Liver (tissue), 9 donors: ENCODE data around the gene ENAH. TPM values are rescaled to one million over a fixed set of nuclear protein-coding genes. Genes with fewer than 3 reads are reported as not detected.

ENCODE experiments used
- DNase-seq: peaks from one replicate; pipeline ENCODE4 v3.0.0-alpha.2; 2017; ENCODE audit warnings: low spot score
- H3K27ac ChIP-seq, 2 donors: one replicate each; pipeline ENCODE4 v1.7.0; 2013; ENCODE audit warnings: inconsistent platforms in 2 of 2, low read length in 2 of 2, control low read depth in 1 of 2, low read depth in 1 of 2, mild to moderate bottlenecking in 1 of 2
- H3K27me3 ChIP-seq, 4 donors: one replicate each; pipeline versions ENCODE4 v1.6.1 to v1.7.0; 2013; ENCODE audit warnings: low read length in 3 of 4, inconsistent platforms in 1 of 4, mild to moderate bottlenecking in 1 of 4, moderate library complexity in 1 of 4; ENCODE audit not compliant: control insufficient read depth in 4 of 4, insufficient read depth in 4 of 4
- H3K36me3 ChIP-seq, 4 donors: one replicate each; pipeline versions ENCODE4 v1.6.1 to v1.7.0; 2013; ENCODE audit warnings: low read length in 3 of 4, mild to moderate bottlenecking in 3 of 4, low read depth in 1 of 4, moderate library complexity in 1 of 4; ENCODE audit not compliant: control insufficient read depth in 4 of 4, insufficient read depth in 3 of 4
- H3K4me1 ChIP-seq, 4 donors: one replicate each; pipeline versions ENCODE4 v1.6.1 to v1.7.0; 2013; ENCODE audit warnings: low read length in 3 of 4, mild to moderate bottlenecking in 3 of 4, moderate library complexity in 1 of 4; ENCODE audit not compliant: control insufficient read depth in 4 of 4, insufficient read depth in 4 of 4
- H3K4me3 ChIP-seq, 3 donors: one replicate each; pipeline versions ENCODE4 v1.6.1 to v1.7.0; 2013; ENCODE audit warnings: low read length in 3 of 3, control low read depth in 1 of 3, low read depth in 1 of 3, mild to moderate bottlenecking in 1 of 3
- H3K9ac ChIP-seq, 2 donors: one replicate each; pipeline ENCODE4 v1.7.0; 2013; ENCODE audit warnings: low read length in 2 of 2, mild to moderate bottlenecking in 2 of 2, moderate library complexity in 2 of 2, control low read depth in 1 of 2, low read depth in 1 of 2
- H3K9me3 ChIP-seq, 4 donors: one replicate each; pipeline versions ENCODE4 v1.6.1 to v1.7.0; 2013; ENCODE audit warnings: low read length in 3 of 4; ENCODE audit not compliant: control insufficient read depth in 4 of 4
- FOXA1 ChIP-seq: IDR thresholded peaks from 2 replicates; pipeline ENCODE4 v1.6.1; 2016; ENCODE audit warnings: antibody characterized with exemption
- FOXA2 ChIP-seq: IDR thresholded peaks from 2 replicates; pipeline ENCODE4 v1.6.1; 2016; ENCODE audit warnings: antibody characterized with exemption
- GABPA ChIP-seq, 2 donors: IDR thresholded peaks in 1 of 2; conservative IDR thresholded peaks in 1 of 2; 2 replicates each; pipeline ENCODE4 v1.6.1; 2016; ENCODE audit warnings: antibody characterized with exemption in 2 of 2, mild to moderate bottlenecking in 1 of 2, moderate library complexity in 1 of 2
- HNF4A ChIP-seq, 2 donors: conservative IDR thresholded peaks; 2 replicates each; pipeline ENCODE4 v1.6.1; 2016; ENCODE audit warnings: antibody characterized with exemption in 2 of 2, mild to moderate bottlenecking in 2 of 2
- HNF4G ChIP-seq: IDR thresholded peaks from 2 replicates; pipeline ENCODE4 v1.6.1; 2016; ENCODE audit warnings: antibody characterized with exemption
- JUND ChIP-seq, 2 donors: IDR thresholded peaks; 2 replicates each; pipeline ENCODE4 v1.6.1; 2016; ENCODE audit warnings: antibody characterized with exemption in 2 of 2
- NR2F2 ChIP-seq: IDR thresholded peaks from 2 replicates; pipeline ENCODE4 v1.6.1; 2016; ENCODE audit warnings: antibody characterized with exemption
- RAD21 ChIP-seq, 2 donors: IDR thresholded peaks; 2 replicates each; pipeline ENCODE4 v1.6.1; 2016; ENCODE audit warnings: antibody characterized with exemption in 2 of 2, mild to moderate bottlenecking in 2 of 2
- SP1 ChIP-seq: IDR thresholded peaks from 2 replicates; pipeline ENCODE4 v1.6.1; 2018; ENCODE audit warnings: antibody characterized with exemption, mild to moderate bottlenecking
- TAF1 ChIP-seq: conservative IDR thresholded peaks from 2 replicates; pipeline ENCODE4 v1.6.1; 2016; ENCODE audit warnings: antibody characterized with exemption, mild to moderate bottlenecking
- WGBS: extraction: QIAGEN DNeasy Blood & Tissue Kit; methylation state at CpG from one replicate; pipeline ENCODE4 v1.1.7; 2013; 5-methylcytosine and 5-hydroxymethylcytosine counted together
- polyA plus RNA-seq, 2 donors: library from polyadenylated mRNA; stranded (reverse) in 1 of 2; unstranded in 1 of 2; fragments of 200-250 nt in 1 of 2; fragments of >200 nt in 1 of 2; fragmentation: Nextera tagmentation in 1 of 2; extraction: Ambion mirVana in 1 of 2; gene quantifications; one replicate each; pipeline versions ENCODE4 v1.2.1 to v1.2.3, GENCODE V29; 2013 to 2015
- total RNA-seq, 2 donors: library from RNA; depleted of rRNA; stranded (reverse); fragments of >200 nt; gene quantifications; one replicate each; pipeline ENCODE4 v1.2.3, GENCODE V29; 2014
- TF ChIP-seq, protein P1 (sequence below): IDR thresholded peaks from 2 replicates; pipeline ENCODE4 v1.6.1; 2016; ENCODE audit warnings: antibody characterized with exemption
- TF ChIP-seq, protein P2 (sequence below): IDR thresholded peaks from 2 replicates; pipeline ENCODE4 v1.6.1; 2016; ENCODE audit warnings: antibody characterized with exemption, mild to moderate bottlenecking
- TF ChIP-seq, protein P3 (sequence below): fragments of 150-350 bp; IDR thresholded peaks from 2 replicates; pipeline ENCODE4 v1.5.1; 2017; ENCODE audit warnings: improper control_type of control experiment, low read depth, low read length; ENCODE audit not compliant: missing input control
- TF ChIP-seq, protein P4 (sequence below): IDR thresholded peaks from 2 replicates; pipeline ENCODE4 v1.6.1; 2016; ENCODE audit warnings: antibody characterized with exemption
- TF ChIP-seq, protein P5 (sequence below): IDR thresholded peaks from 2 replicates; pipeline ENCODE4 v1.6.1; 2016; ENCODE audit warnings: antibody characterized with exemption
- donor health status: healthy.
- donor health status: healthy.
- donor health status: healthy.
- donor health status: healthy.
- donor health status: healthy.

ENAH gene
- total and polyA plus RNA-seq, 4 donors: 2.8 to 8.4 (median 4.5) TPM

DNA sequence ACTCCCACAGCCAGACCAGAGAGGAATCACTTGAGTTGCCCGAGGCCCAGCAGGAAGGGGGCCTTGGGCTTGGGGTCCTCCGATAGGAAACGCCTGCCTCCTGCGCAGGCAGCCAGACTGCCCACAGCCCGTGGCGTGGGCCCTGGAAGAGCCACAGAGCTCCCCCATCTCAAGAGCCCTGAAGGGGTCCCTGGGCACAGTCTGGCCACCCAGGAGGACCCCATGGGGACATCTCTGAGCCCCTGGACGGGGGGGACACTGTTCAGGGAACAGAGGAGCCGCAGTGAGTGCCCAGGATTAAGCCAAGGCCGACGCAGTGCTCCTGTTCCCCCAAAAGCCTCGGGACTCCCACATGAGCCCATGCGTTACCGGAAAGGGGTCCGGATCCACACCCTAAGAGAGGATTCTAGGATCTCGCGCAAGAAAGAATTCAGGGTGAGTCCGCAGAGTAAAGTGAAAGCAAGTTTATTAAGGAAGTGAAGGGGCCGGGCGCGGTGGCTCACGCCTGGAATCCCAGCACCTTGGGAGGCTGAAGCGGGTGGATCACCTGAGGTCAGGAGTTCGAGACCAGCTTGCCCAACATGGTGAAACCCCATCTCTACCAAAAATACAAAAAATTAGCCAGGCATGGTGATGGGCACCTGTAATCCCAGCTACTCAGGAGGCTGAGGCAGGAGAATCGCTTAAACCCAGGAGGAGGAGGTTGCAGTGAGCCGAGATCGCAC is 187.0 kb downstream of the ENAH start:
- TF ChIP-seq, protein P1, sequence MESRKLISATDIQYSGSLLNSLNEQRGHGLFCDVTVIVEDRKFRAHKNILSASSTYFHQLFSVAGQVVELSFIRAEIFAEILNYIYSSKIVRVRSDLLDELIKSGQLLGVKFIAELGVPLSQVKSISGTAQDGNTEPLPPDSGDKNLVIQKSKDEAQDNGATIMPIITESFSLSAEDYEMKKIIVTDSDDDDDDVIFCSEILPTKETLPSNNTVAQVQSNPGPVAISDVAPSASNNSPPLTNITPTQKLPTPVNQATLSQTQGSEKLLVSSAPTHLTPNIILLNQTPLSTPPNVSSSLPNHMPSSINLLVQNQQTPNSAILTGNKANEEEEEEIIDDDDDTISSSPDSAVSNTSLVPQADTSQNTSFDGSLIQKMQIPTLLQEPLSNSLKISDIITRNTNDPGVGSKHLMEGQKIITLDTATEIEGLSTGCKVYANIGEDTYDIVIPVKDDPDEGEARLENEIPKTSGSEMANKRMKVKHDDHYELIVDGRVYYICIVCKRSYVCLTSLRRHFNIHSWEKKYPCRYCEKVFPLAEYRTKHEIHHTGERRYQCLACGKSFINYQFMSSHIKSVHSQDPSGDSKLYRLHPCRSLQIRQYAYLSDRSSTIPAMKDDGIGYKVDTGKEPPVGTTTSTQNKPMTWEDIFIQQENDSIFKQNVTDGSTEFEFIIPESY: no peak
- TF ChIP-seq FOXA1: no peak
- TF ChIP-seq, protein P2, sequence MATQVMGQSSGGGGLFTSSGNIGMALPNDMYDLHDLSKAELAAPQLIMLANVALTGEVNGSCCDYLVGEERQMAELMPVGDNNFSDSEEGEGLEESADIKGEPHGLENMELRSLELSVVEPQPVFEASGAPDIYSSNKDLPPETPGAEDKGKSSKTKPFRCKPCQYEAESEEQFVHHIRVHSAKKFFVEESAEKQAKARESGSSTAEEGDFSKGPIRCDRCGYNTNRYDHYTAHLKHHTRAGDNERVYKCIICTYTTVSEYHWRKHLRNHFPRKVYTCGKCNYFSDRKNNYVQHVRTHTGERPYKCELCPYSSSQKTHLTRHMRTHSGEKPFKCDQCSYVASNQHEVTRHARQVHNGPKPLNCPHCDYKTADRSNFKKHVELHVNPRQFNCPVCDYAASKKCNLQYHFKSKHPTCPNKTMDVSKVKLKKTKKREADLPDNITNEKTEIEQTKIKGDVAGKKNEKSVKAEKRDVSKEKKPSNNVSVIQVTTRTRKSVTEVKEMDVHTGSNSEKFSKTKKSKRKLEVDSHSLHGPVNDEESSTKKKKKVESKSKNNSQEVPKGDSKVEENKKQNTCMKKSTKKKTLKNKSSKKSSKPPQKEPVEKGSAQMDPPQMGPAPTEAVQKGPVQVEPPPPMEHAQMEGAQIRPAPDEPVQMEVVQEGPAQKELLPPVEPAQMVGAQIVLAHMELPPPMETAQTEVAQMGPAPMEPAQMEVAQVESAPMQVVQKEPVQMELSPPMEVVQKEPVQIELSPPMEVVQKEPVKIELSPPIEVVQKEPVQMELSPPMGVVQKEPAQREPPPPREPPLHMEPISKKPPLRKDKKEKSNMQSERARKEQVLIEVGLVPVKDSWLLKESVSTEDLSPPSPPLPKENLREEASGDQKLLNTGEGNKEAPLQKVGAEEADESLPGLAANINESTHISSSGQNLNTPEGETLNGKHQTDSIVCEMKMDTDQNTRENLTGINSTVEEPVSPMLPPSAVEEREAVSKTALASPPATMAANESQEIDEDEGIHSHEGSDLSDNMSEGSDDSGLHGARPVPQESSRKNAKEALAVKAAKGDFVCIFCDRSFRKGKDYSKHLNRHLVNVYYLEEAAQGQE: no peak
- TF ChIP-seq, protein P3, sequence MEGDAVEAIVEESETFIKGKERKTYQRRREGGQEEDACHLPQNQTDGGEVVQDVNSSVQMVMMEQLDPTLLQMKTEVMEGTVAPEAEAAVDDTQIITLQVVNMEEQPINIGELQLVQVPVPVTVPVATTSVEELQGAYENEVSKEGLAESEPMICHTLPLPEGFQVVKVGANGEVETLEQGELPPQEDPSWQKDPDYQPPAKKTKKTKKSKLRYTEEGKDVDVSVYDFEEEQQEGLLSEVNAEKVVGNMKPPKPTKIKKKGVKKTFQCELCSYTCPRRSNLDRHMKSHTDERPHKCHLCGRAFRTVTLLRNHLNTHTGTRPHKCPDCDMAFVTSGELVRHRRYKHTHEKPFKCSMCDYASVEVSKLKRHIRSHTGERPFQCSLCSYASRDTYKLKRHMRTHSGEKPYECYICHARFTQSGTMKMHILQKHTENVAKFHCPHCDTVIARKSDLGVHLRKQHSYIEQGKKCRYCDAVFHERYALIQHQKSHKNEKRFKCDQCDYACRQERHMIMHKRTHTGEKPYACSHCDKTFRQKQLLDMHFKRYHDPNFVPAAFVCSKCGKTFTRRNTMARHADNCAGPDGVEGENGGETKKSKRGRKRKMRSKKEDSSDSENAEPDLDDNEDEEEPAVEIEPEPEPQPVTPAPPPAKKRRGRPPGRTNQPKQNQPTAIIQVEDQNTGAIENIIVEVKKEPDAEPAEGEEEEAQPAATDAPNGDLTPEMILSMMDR: no peak
- TF ChIP-seq HNF4G: no peak
- TF ChIP-seq, protein P4, sequence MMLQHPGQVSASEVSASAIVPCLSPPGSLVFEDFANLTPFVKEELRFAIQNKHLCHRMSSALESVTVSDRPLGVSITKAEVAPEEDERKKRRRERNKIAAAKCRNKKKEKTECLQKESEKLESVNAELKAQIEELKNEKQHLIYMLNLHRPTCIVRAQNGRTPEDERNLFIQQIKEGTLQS: no peak
- TF ChIP-seq RAD21 (IDR thresholded peaks at IDR 0.05): no peak
- no peak for TF ChIP-seq FOXA2
- no peak for TF ChIP-seq JUND (IDR thresholded peaks at IDR 0.05)
- no peak for TF ChIP-seq TAF1
- TF ChIP-seq HNF4A (conservative IDR thresholded peaks at IDR 0.05): no peak
- DNase-seq: no peak
- Histone ChIP-seq H3K27me3 (no peaks in the 10 kb centered on the region), H3K4me1 (peaks cover 0 to 10% (median 3%) of the 10 kb centered on the region in 4 donors), H3K9ac (no peak overlapping the region), H3K27ac (no peak overlapping the region), H3K9me3 (no peaks in the 10 kb centered on the region), H3K4me3 (no peak overlapping the region), H3K36me3 (no peaks in the 10 kb centered on the region)
- WGBS: 92% methylated on average over 26 of the region's 26 CpGs

DNA sequence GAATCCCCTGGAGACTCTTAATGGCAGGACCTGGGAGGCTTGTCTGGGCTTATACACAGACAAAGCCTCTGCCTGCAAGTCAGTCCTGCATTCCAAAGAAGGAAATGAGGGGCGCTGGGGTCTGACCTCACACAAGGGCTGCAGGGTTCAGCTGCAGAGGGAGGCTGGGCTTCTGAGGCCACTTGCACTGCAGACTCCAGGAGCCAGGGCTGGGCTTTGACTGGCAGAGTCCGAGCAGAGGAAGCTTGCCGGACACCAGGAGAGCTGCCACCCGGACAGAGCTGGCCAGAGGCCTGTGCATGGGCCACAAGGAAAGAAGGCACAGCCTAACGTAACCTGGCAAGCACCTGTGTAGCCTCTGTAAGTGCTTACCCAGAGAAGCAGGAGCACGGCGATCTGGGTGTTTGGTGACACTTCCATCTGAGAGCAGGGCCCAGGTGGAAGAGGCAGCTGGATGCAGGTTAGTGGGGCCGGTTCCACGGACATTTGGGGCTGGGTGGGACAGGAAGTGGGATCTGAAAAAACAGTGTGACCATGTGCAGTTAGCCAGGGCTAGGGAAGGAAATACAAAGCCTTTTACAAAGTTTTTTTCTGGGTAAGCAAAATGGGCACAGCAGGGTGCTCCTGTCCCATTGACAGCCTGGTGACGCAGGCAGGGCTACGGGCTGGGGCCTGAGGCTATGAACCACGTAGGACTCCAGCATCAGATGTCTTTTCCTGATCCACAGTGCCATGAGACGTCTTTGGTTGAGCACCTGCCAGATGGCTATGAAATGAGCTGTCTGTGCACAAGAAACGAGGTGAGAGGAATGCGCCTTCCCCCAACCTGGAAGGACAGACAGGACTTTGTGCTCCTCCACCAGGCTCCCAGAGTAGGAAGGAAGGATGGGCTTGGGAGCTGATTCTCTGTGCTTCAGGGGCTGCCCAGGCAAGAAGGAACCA is 187.8 kb downstream of the ENAH start:
- no peak for DNase-seq
- H3K4me3 ChIP-seq: no peak overlapping the region
- WGBS: 78% methylated on average over 15 of the region's 15 CpGs
- no peaks in the 10 kb centered on the region for H3K9me3 ChIP-seq
- no peaks in the 10 kb centered on the region for H3K36me3 ChIP-seq
- no peaks in the 10 kb centered on the region for H3K27me3 ChIP-seq
- peaks cover 0 to 10% (median 3%) of the 10 kb centered on the region in 4 donors for H3K4me1 ChIP-seq
- H3K27ac ChIP-seq: no peak overlapping the region
- no peak overlapping the region for H3K9ac ChIP-seq
- TF ChIP-seq FOXA2 (no peak), GABPA (IDR thresholded peaks at IDR 0.05 in 1 of 2, conservative IDR thresholded peaks at IDR 0.05 in 1 of 2) (no peak), TAF1 (no peak), RAD21 (IDR thresholded peaks at IDR 0.05) (no peak), FOXA1 (no peak), HNF4G (no peak), NR2F2 (no peak), SP1 (no peak), HNF4A (conservative IDR thresholded peaks at IDR 0.05) (no peak)
- TF ChIP-seq, protein P5, sequence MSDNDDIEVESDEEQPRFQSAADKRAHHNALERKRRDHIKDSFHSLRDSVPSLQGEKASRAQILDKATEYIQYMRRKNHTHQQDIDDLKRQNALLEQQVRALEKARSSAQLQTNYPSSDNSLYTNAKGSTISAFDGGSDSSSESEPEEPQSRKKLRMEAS: no peak
- TF ChIP-seq, protein P2: no peak
